OCI-LY1 (cell line): ENCODE data around the gene MTMR3.

ENCODE experiments used
- EZH2 ChIP-seq: fragments of 200-600 bp; sonication (generic), shearing (Covaris generic); IDR thresholded peaks from 2 replicates; pipeline ENCODE4 v1.8.0; 2017; ENCODE audit warnings: borderline replicate concordance, mixed run types, mild to moderate bottlenecking, antibody characterized with exemption, low read length, moderate library complexity, mixed read lengths
- TF ChIP-seq, protein P1 (sequence below): fragments of 200-600 bp; sonication (generic), shearing (Covaris generic); IDR thresholded peaks from 2 replicates; pipeline ENCODE4 v1.5.1; 2017; ENCODE audit warnings: mild to moderate bottlenecking, antibody characterized with exemption, low read length, moderate library complexity, mixed read lengths

DNA sequence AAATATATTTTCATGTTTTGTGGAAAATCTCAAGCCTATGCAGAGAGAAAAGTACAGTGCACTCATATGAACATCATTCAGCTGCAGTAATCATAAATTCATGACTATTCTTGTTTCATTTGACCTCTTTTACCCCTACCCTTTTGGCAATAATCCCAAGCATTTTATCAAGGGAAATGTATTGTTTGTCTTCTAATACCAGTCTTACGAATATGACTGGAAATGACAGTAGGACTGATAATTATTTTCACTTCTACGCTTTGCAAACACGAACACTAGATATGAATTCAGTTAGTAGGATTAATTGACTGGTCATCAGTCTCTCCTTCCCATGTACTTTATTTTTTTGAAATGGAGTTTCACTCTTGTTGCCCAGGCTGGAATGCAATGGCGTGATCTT, 90.3 kb downstream of the MTMR3 start:
- TF ChIP-seq, protein P1, sequence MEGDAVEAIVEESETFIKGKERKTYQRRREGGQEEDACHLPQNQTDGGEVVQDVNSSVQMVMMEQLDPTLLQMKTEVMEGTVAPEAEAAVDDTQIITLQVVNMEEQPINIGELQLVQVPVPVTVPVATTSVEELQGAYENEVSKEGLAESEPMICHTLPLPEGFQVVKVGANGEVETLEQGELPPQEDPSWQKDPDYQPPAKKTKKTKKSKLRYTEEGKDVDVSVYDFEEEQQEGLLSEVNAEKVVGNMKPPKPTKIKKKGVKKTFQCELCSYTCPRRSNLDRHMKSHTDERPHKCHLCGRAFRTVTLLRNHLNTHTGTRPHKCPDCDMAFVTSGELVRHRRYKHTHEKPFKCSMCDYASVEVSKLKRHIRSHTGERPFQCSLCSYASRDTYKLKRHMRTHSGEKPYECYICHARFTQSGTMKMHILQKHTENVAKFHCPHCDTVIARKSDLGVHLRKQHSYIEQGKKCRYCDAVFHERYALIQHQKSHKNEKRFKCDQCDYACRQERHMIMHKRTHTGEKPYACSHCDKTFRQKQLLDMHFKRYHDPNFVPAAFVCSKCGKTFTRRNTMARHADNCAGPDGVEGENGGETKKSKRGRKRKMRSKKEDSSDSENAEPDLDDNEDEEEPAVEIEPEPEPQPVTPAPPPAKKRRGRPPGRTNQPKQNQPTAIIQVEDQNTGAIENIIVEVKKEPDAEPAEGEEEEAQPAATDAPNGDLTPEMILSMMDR, result no peak
- TF ChIP-seq EZH2, result no peak
